ENCODE results near the gene SSH2. TPM values are rescaled to one million over a fixed set of nuclear protein-coding genes. Genes with fewer than 3 reads are reported as not detected.

SSH2 gene
- total and polyA plus RNA-seq, 5 donors from 2014 or later: 27.2 to 90.4 (median 38.2) TPM

- H3K4me1 ChIP-seq (ENCODE audit: control insufficient read depth, insufficient read depth, low read length, poor library complexity, severe bottlenecking): no peaks in the 10 kb centered on the region
- no peaks in the 10 kb centered on the region for H3K27me3 Mint-ChIP-seq
- H3K27ac ChIP-seq (ENCODE audit: insufficient read depth, low read length, poor library complexity, severe bottlenecking): no peak overlapping the region
- ATAC-seq (ENCODE audit: low read depth in 2 of 2) (no peak), DNase-seq (no peak)
- H3K36me3 ChIP-seq (ENCODE audit: control insufficient read depth, insufficient read depth, low read length): peaks cover 82% of the 10 kb centered on the region
- H3K9me3 Mint-ChIP-seq: no peaks in the 10 kb centered on the region
- no peak overlapping the region for H3K4me3 ChIP-seq (ENCODE audit: low read depth, low read length)
- peaks cover 45% of the 10 kb centered on the region for H3K36me3 Mint-ChIP-seq
- no peaks in the 10 kb centered on the region for H3K27me3 ChIP-seq (ENCODE audit: control insufficient read depth, insufficient read depth, low read length)
- no peak overlapping the region for H3K27ac Mint-ChIP-seq
- H3K9me3 ChIP-seq (ENCODE audit: control insufficient read depth in 2 of 2, low read length in 2 of 2): no peaks in the 10 kb centered on the region
- no peak overlapping the region for H3K4me3 Mint-ChIP-seq
- H3K4me1 Mint-ChIP-seq: peaks cover 0 to 11% (median 8%) of the 10 kb centered on the region in 4 donors
These were observed 260.8 kb downstream of the SSH2 start for GRCh38 chr17:29669266-29669665.

GRCh38 chr17:29667969-29668368, 262.1 kb downstream of the SSH2 start:
- DNase-seq (no peak), ATAC-seq (ENCODE audit: low read depth in 2 of 2) (no peak)
- H3K4me1 Mint-ChIP-seq: peaks cover 0 to 9% (median 7%) of the 10 kb centered on the region in 4 donors
- Histone ChIP-seq H3K36me3 (ENCODE audit: control insufficient read depth, insufficient read depth, low read length) (peaks cover 85% of the 10 kb centered on the region), H3K27me3 (ENCODE audit: control insufficient read depth, insufficient read depth, low read length) (no peaks in the 10 kb centered on the region), H3K4me1 (ENCODE audit: control insufficient read depth, insufficient read depth, low read length, poor library complexity, severe bottlenecking) (no peaks in the 10 kb centered on the region), H3K27ac (ENCODE audit: insufficient read depth, low read length, poor library complexity, severe bottlenecking) (no peak overlapping the region), H3K9me3 (ENCODE audit: control insufficient read depth in 2 of 2, low read length in 2 of 2) (no peaks in the 10 kb centered on the region), H3K4me3 (ENCODE audit: low read depth, low read length) (no peak overlapping the region)
- peaks cover 42% of the 10 kb centered on the region for H3K36me3 Mint-ChIP-seq
- H3K27ac Mint-ChIP-seq: peak overlapping the region; percentile 21 to 78 (median 43)
- H3K4me3 Mint-ChIP-seq: no peak overlapping the region
- H3K27me3 Mint-ChIP-seq: no peaks in the 10 kb centered on the region
- no peaks in the 10 kb centered on the region for H3K9me3 Mint-ChIP-seq

GRCh38 chr17:29665481-29665810, 264.6 kb downstream of the SSH2 start:
- H3K36me3 Mint-ChIP-seq: peaks cover 38% of the 10 kb centered on the region
- Histone ChIP-seq H3K4me3 (ENCODE audit: low read depth, low read length) (no peak overlapping the region), H3K4me1 (ENCODE audit: control insufficient read depth, insufficient read depth, low read length, poor library complexity, severe bottlenecking) (no peaks in the 10 kb centered on the region), H3K27me3 (ENCODE audit: control insufficient read depth, insufficient read depth, low read length) (no peaks in the 10 kb centered on the region), H3K27ac (ENCODE audit: insufficient read depth, low read length, poor library complexity, severe bottlenecking) (no peak overlapping the region), H3K36me3 (ENCODE audit: control insufficient read depth, insufficient read depth, low read length) (peaks cover 77% of the 10 kb centered on the region), H3K9me3 (ENCODE audit: control insufficient read depth in 2 of 2, low read length in 2 of 2) (no peaks in the 10 kb centered on the region)
- DNase-seq (no peak), ATAC-seq (ENCODE audit: low read depth in 2 of 2) (no peak)
- H3K4me3 Mint-ChIP-seq: no peak overlapping the region
- H3K9me3 Mint-ChIP-seq: peaks cover 0 to 4% (median 0%) of the 10 kb centered on the region in 7 donors
- H3K27me3 Mint-ChIP-seq: no peaks in the 10 kb centered on the region
- peaks cover 5 to 18% (median 12%) of the 10 kb centered on the region in 4 donors for H3K4me1 Mint-ChIP-seq
- peak overlapping the region in 2 of 3 donors; percentile 8 to 43 for H3K27ac Mint-ChIP-seq

- Histone ChIP-seq H3K4me1 (ENCODE audit: control insufficient read depth, insufficient read depth, low read length, poor library complexity, severe bottlenecking) (no peaks in the 10 kb centered on the region), H3K36me3 (ENCODE audit: control insufficient read depth, insufficient read depth, low read length) (peaks cover 73% of the 10 kb centered on the region), H3K9me3 (ENCODE audit: control insufficient read depth in 2 of 2, low read length in 2 of 2) (no peaks in the 10 kb centered on the region), H3K27me3 (ENCODE audit: control insufficient read depth, insufficient read depth, low read length) (no peaks in the 10 kb centered on the region), H3K27ac (ENCODE audit: insufficient read depth, low read length, poor library complexity, severe bottlenecking) (no peak overlapping the region), H3K4me3 (ENCODE audit: low read depth, low read length) (no peak overlapping the region)
- H3K4me1 Mint-ChIP-seq: peaks cover 5 to 18% (median 12%) of the 10 kb centered on the region in 4 donors
- no peak for DNase-seq
- peak overlapping the region in 2 of 3 donors; percentile 31 to 74 for H3K27ac Mint-ChIP-seq
- peaks cover 35% of the 10 kb centered on the region for H3K36me3 Mint-ChIP-seq
- no peak overlapping the region for H3K4me3 Mint-ChIP-seq
- no peaks in the 10 kb centered on the region for H3K27me3 Mint-ChIP-seq
- ATAC-seq (ENCODE audit: low read depth in 2 of 2): peak; percentile 28 to 45
- H3K9me3 Mint-ChIP-seq: peaks cover 0 to 4% (median 0%) of the 10 kb centered on the region in 7 donors
These were observed 265.1 kb downstream of the SSH2 start for GRCh38 chr17:29664743-29665480.

GRCh38 chr17:29663155-29663554, 266.9 kb downstream of the SSH2 start:
- Histone ChIP-seq H3K4me1 (ENCODE audit: control insufficient read depth, insufficient read depth, low read length, poor library complexity, severe bottlenecking) (no peaks in the 10 kb centered on the region), H3K36me3 (ENCODE audit: control insufficient read depth, insufficient read depth, low read length) (peaks cover 69% of the 10 kb centered on the region), H3K27ac (ENCODE audit: insufficient read depth, low read length, poor library complexity, severe bottlenecking) (no peak overlapping the region), H3K9me3 (ENCODE audit: control insufficient read depth in 2 of 2, low read length in 2 of 2) (no peaks in the 10 kb centered on the region), H3K4me3 (ENCODE audit: low read depth, low read length) (no peak overlapping the region), H3K27me3 (ENCODE audit: control insufficient read depth, insufficient read depth, low read length) (no peaks in the 10 kb centered on the region)
- DNase-seq: no peak
- Mint-ChIP-seq H3K27ac (peak overlapping the region in 2 of 3 donors; percentile 6 to 43), H3K36me3 (peaks cover 41% of the 10 kb centered on the region), H3K4me1 (peaks cover 5 to 18% (median 14%) of the 10 kb centered on the region in 4 donors), H3K9me3 (peaks cover 0 to 4% (median 0%) of the 10 kb centered on the region in 7 donors), H3K27me3 (no peaks in the 10 kb centered on the region), H3K4me3 (no peak overlapping the region)
- ATAC-seq (ENCODE audit: low read depth in 2 of 2): no peak

GRCh38 chr17:29661213-29661612, 268.8 kb downstream of the SSH2 start:
- H3K36me3 Mint-ChIP-seq: peaks cover 32% of the 10 kb centered on the region
- H3K4me1 Mint-ChIP-seq: peaks cover 5 to 16% (median 12%) of the 10 kb centered on the region in 4 donors
- H3K27ac ChIP-seq (ENCODE audit: insufficient read depth, low read length, poor library complexity, severe bottlenecking): no peak overlapping the region
- H3K27me3 Mint-ChIP-seq: no peaks in the 10 kb centered on the region
- H3K27me3 ChIP-seq (ENCODE audit: control insufficient read depth, insufficient read depth, low read length): no peaks in the 10 kb centered on the region
- H3K9me3 ChIP-seq (ENCODE audit: control insufficient read depth in 2 of 2, low read length in 2 of 2): no peaks in the 10 kb centered on the region
- H3K36me3 ChIP-seq (ENCODE audit: control insufficient read depth, insufficient read depth, low read length): peaks cover 53% of the 10 kb centered on the region
- no peak overlapping the region for H3K4me3 ChIP-seq (ENCODE audit: low read depth, low read length)
- no peak for DNase-seq
- peaks cover 0 to 4% (median 0%) of the 10 kb centered on the region in 7 donors for H3K9me3 Mint-ChIP-seq
- H3K4me1 ChIP-seq (ENCODE audit: control insufficient read depth, insufficient read depth, low read length, poor library complexity, severe bottlenecking): no peaks in the 10 kb centered on the region
- peak overlapping the region in 2 of 3 donors; percentile 1 to 61 for H3K27ac Mint-ChIP-seq
- no peak for ATAC-seq (ENCODE audit: low read depth in 2 of 2)
- H3K4me3 Mint-ChIP-seq: no peak overlapping the region

GRCh38 chr17:29659155-29659554, 270.9 kb downstream of the SSH2 start:
- Mint-ChIP-seq H3K4me3 (no peak overlapping the region), H3K27me3 (no peaks in the 10 kb centered on the region), H3K9me3 (peaks cover 0 to 4% (median 0%) of the 10 kb centered on the region in 7 donors), H3K4me1 (peaks cover 7 to 12% (median 10%) of the 10 kb centered on the region in 4 donors), H3K27ac (peak overlapping the region in 2 of 3 donors; percentile 51 to 79), H3K36me3 (peaks cover 32% of the 10 kb centered on the region)
- no peaks in the 10 kb centered on the region for H3K9me3 ChIP-seq (ENCODE audit: control insufficient read depth in 2 of 2, low read length in 2 of 2)
- H3K4me1 ChIP-seq (ENCODE audit: control insufficient read depth, insufficient read depth, low read length, poor library complexity, severe bottlenecking): no peaks in the 10 kb centered on the region
- no peak overlapping the region for H3K4me3 ChIP-seq (ENCODE audit: low read depth, low read length)
- H3K36me3 ChIP-seq (ENCODE audit: control insufficient read depth, insufficient read depth, low read length): peaks cover 53% of the 10 kb centered on the region
- no peak for DNase-seq
- no peak overlapping the region for H3K27ac ChIP-seq (ENCODE audit: insufficient read depth, low read length, poor library complexity, severe bottlenecking)
- no peak for ATAC-seq (ENCODE audit: low read depth in 2 of 2)
- H3K27me3 ChIP-seq (ENCODE audit: control insufficient read depth, insufficient read depth, low read length): no peaks in the 10 kb centered on the region

GRCh38 chr17:29655323-29655722, 274.7 kb downstream of the SSH2 start:
- H3K27ac Mint-ChIP-seq: peak overlapping the region in 2 of 3 donors; percentile 29 to 74
- H3K36me3 Mint-ChIP-seq: peaks cover 36% of the 10 kb centered on the region
- ATAC-seq (ENCODE audit: low read depth in 2 of 2) (no peak), DNase-seq (no peak)
- H3K9me3 Mint-ChIP-seq: no peaks in the 10 kb centered on the region
- Histone ChIP-seq H3K36me3 (ENCODE audit: control insufficient read depth, insufficient read depth, low read length) (peaks cover 42% of the 10 kb centered on the region), H3K4me1 (ENCODE audit: control insufficient read depth, insufficient read depth, low read length, poor library complexity, severe bottlenecking) (no peaks in the 10 kb centered on the region), H3K4me3 (ENCODE audit: low read depth, low read length) (no peak overlapping the region), H3K27me3 (ENCODE audit: control insufficient read depth, insufficient read depth, low read length) (no peaks in the 10 kb centered on the region), H3K9me3 (ENCODE audit: control insufficient read depth in 2 of 2, low read length in 2 of 2) (no peaks in the 10 kb centered on the region), H3K27ac (ENCODE audit: insufficient read depth, low read length, poor library complexity, severe bottlenecking) (no peak overlapping the region)
- no peak overlapping the region for H3K4me3 Mint-ChIP-seq
- no peaks in the 10 kb centered on the region for H3K27me3 Mint-ChIP-seq
- peaks cover 0 to 8% (median 2%) of the 10 kb centered on the region in 4 donors for H3K4me1 Mint-ChIP-seq

Data from CD4-positive, CD25-positive, alpha-beta regulatory T cell (primary cell).